ENCODE measurements around the gene RNF212B. TPM values are rescaled to one million over a fixed set of nuclear protein-coding genes. Genes with fewer than 3 reads are reported as not detected.

Gene RNF212B
- total RNA-seq, 1 experiment from 2014 or later: not detected

DNA sequence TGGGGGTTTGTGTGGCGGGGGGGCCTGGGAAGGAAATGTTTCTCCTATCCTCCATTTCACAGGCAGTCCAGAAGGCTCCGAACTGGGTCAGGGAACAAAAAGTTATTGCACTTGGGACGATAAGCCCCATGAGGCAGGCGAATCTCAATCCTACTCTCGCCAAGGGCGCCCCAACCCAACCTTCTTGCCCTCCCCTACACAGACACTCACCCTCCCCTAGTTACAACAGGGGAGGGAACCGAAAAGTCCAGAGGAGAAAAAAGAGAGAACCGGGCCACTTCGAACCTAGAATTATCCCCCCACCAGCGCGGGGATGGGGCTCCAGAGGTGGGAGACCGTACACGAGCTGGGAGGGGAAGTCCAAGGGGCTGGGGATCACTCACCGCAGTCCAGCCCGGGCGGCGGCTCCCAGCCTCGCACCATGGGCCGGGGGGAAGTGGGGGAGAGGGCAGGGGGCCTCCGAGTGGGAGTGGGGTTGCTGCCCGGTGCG is 47.8 kb downstream of the RNF212B start:
- in situ Hi-C loops (cut with HindIII; ENCODE audit: low pct_unique_long_range_greater_than_20kb, low sequenced_read_pairs): no loop called here
- H3K36me3 ChIP-seq (ENCODE audit: control insufficient read depth, insufficient read depth, low read length): peaks cover 3% of the 10 kb centered on the region; the same call in 1 of the 2 replicates
- intact Hi-C loops (cut with micrococcal nuclease; ENCODE audit: unreplicated experiment): no loop called here
- H3K4me3 ChIP-seq (ENCODE audit: low read depth in 2 of 2, low read length in 2 of 2): peak overlapping the region; percentile 90 to 92
- ATAC-seq (peak; percentile 54), DNase-seq (ENCODE audit: low read depth, low spot score) (no peak)
- BruUV-seq (replicated peaks): no TSS peak
- H3K9me3 ChIP-seq (ENCODE audit: control insufficient read depth, insufficient read depth, low read depth, low read length): no peaks in the 10 kb centered on the region
- H3K27ac ChIP-seq (ENCODE audit: low read length): peak overlapping the region; percentile 86
- ChIA-PET CTCF (interaction anchor here (0.6 to 1.5 kb wide), 3 partner anchors 9 to 190 kb away, joined by 5 to 8 read pairs (median 7); no protein-coding TSS in a partner anchor), POLR2A (interaction anchor here (0.6 kb wide), 1 partner anchor 9 kb away, joined by 3 read pairs; no protein-coding TSS in a partner anchor)
- no peaks in the 10 kb centered on the region for H3K27me3 ChIP-seq (ENCODE audit: control insufficient read depth, insufficient read depth, low read length)
- peaks cover 7% of the 10 kb centered on the region for H3K4me1 ChIP-seq (ENCODE audit: control insufficient read depth, insufficient read depth, low read length)
- TF ChIP-seq, protein P1, sequence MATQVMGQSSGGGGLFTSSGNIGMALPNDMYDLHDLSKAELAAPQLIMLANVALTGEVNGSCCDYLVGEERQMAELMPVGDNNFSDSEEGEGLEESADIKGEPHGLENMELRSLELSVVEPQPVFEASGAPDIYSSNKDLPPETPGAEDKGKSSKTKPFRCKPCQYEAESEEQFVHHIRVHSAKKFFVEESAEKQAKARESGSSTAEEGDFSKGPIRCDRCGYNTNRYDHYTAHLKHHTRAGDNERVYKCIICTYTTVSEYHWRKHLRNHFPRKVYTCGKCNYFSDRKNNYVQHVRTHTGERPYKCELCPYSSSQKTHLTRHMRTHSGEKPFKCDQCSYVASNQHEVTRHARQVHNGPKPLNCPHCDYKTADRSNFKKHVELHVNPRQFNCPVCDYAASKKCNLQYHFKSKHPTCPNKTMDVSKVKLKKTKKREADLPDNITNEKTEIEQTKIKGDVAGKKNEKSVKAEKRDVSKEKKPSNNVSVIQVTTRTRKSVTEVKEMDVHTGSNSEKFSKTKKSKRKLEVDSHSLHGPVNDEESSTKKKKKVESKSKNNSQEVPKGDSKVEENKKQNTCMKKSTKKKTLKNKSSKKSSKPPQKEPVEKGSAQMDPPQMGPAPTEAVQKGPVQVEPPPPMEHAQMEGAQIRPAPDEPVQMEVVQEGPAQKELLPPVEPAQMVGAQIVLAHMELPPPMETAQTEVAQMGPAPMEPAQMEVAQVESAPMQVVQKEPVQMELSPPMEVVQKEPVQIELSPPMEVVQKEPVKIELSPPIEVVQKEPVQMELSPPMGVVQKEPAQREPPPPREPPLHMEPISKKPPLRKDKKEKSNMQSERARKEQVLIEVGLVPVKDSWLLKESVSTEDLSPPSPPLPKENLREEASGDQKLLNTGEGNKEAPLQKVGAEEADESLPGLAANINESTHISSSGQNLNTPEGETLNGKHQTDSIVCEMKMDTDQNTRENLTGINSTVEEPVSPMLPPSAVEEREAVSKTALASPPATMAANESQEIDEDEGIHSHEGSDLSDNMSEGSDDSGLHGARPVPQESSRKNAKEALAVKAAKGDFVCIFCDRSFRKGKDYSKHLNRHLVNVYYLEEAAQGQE (IDR thresholded peaks at IDR 0.05; ENCODE audit: insufficient read depth in 1 of 2, low read depth in 2 of 2, low read length in 1 of 2): no peak
- no peak for TF ChIP-seq SIN3A (IDR thresholded peaks at IDR 0.05; ENCODE audit: borderline replicate concordance, insufficient read depth, low read depth, low read length)
- TF ChIP-seq, protein P2, sequence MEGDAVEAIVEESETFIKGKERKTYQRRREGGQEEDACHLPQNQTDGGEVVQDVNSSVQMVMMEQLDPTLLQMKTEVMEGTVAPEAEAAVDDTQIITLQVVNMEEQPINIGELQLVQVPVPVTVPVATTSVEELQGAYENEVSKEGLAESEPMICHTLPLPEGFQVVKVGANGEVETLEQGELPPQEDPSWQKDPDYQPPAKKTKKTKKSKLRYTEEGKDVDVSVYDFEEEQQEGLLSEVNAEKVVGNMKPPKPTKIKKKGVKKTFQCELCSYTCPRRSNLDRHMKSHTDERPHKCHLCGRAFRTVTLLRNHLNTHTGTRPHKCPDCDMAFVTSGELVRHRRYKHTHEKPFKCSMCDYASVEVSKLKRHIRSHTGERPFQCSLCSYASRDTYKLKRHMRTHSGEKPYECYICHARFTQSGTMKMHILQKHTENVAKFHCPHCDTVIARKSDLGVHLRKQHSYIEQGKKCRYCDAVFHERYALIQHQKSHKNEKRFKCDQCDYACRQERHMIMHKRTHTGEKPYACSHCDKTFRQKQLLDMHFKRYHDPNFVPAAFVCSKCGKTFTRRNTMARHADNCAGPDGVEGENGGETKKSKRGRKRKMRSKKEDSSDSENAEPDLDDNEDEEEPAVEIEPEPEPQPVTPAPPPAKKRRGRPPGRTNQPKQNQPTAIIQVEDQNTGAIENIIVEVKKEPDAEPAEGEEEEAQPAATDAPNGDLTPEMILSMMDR (IDR thresholded peaks at IDR 0.05): no peak
- TF ChIP-seq POLR2AphosphoS5 (IDR thresholded peaks at IDR 0.05; ENCODE audit: low read depth, low read length): no peak
- no peak for TF ChIP-seq TCF7L2 (IDR thresholded peaks at IDR 0.05; ENCODE audit: low read depth, low read length)

DNA sequence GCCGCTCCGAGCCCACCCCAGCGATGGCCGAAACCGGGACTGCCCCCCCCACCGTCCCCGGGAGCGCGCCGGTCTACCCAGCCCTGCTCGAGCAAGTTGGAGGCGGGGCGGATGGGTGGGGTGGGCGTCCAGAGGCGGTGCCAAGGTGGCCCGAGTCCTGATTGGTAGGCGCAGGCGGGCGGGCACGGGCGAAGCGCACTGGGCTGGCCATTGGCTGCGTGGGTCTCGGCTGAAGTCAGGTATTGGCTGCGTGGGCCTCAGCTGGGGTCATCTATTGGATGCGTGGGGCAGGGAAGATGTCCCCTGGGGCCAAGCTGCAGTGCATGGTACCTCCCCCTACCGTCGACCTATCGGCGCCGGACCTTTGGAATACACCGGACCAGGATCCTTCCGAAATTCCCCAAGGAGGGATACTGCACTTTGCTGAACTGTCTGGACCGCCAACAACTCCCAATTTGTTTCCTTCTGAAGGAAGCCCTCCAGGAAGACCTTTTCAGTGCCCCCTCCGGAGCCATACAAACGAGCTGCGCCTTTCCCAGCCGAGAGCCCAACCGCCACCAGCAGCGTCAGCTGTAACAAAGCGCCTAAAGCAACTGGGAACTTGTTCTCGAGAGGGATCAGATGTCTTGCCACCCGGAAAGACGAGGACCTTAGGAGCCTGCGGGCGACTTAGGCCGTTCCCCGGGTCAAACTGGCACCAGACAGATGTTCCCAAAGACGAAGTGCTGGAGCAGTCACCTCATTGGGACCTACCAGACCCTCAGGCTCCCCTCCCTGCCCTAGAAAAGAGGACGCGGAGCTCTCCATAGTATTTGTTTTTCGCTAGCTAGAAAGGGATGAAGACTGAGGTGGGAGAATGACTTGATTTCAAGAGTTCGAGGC is 48.5 kb downstream of the RNF212B start, which contains the start of gene HOMEZ:
TSS of gene HOMEZ (minus strand) at position 113 of the 882 bp plus-strand sequence. CDS start 180 bp downstream, outside the sequence.
- ATAC-seq (peak; percentile 99), DNase-seq (ENCODE audit: low read depth, low spot score) (peak; percentile 73)
- ChIA-PET POLR2A (interaction anchor here (0.6 kb wide), 1 partner anchor 8 kb away, joined by 3 read pairs; no protein-coding TSS in a partner anchor), CTCF (interaction anchor here (1.5 kb wide), 1 partner anchor 9 kb away, joined by 8 read pairs; no protein-coding TSS in a partner anchor)
- intact Hi-C loops (cut with micrococcal nuclease; ENCODE audit: unreplicated experiment): no loop called here
- Histone ChIP-seq H3K27ac (ENCODE audit: low read length) (peak within 1 kb of the TSS; percentile 92), H3K9me3 (ENCODE audit: control insufficient read depth, insufficient read depth, low read depth, low read length) (no peaks in the 10 kb centered on the region), H3K4me1 (ENCODE audit: control insufficient read depth, insufficient read depth, low read length) (peaks cover 7% of the 10 kb centered on the region), H3K27me3 (ENCODE audit: control insufficient read depth, insufficient read depth, low read length) (no peaks in the 10 kb centered on the region), H3K4me3 (ENCODE audit: low read depth in 2 of 2, low read length in 2 of 2) (peak within 1 kb of the TSS; percentile 90 to 92), H3K36me3 (ENCODE audit: control insufficient read depth, insufficient read depth, low read length) (peaks cover 3% of the 10 kb centered on the region; the same call in 1 of the 2 replicates)
- in situ Hi-C loops (cut with HindIII; ENCODE audit: low pct_unique_long_range_greater_than_20kb, low sequenced_read_pairs): no loop called here
- TSS peak; percentile 98 for BruUV-seq (replicated peaks)
- no peak for TF ChIP-seq TCF7L2 (IDR thresholded peaks at IDR 0.05; ENCODE audit: low read depth, low read length)
- no peak for TF ChIP-seq SIN3A (IDR thresholded peaks at IDR 0.05; ENCODE audit: borderline replicate concordance, insufficient read depth, low read depth, low read length)
- TF ChIP-seq POLR2AphosphoS5 (IDR thresholded peaks at IDR 0.05; ENCODE audit: low read depth, low read length): peak; percentile 50

Data from Panc1 (cell line).